Measurements from ENCODE around the gene PRDM12. TPM values are rescaled to one million over a fixed set of nuclear protein-coding genes. Genes with fewer than 3 reads are reported as not detected.

PRDM12 gene
- total and polyA plus RNA-seq, 2 donors from 2014 or later: not detected

DNA sequence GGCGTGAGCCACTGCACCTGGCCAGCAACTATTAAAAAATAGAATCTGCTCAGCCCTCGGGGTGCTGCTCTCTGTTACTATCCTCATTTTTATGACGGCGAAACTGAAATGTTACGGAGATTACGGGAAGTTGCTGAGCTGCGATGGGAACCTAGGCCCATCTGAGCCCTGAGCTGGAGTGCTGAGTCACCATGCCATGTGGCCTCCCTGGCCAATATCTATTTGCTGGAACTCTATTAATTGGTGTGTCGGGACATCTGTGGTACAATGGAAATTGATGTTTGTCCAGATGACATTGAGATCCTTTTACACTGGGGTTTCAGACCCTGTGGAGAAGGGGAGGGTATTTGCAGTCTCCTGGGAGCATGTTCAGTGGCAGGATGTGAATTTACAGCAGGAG lies 8.1 kb downstream of the PRDM12 start:
- H3K4me3 ChIP-seq (ENCODE audit: low read length in 3 of 3): no peak overlapping the region
- no peaks in the 10 kb centered on the region for H3K36me3 ChIP-seq (ENCODE audit: control insufficient read depth in 2 of 3, insufficient read depth in 3 of 3, low read length in 3 of 3)
- FAIRE-seq (no peak), DNase-seq (no peak)
- no peak overlapping the region for H3K9ac ChIP-seq (ENCODE audit: low read length in 3 of 3)
- intact Hi-C loops (cut with DNase I): no loop called here
- no peaks in the 10 kb centered on the region for H3K4me1 ChIP-seq (ENCODE audit: control insufficient read depth in 2 of 3, insufficient read depth in 2 of 3, low read depth in 1 of 3, low read length in 3 of 3)
- peaks cover 8% of the 10 kb centered on the region for H3K27me3 ChIP-seq (ENCODE audit: control insufficient read depth, insufficient read depth, low read length)
- TF ChIP-seq CTCF (IDR thresholded peaks at IDR 0.05; ENCODE audit: borderline replicate concordance, extremely low read depth, insufficient read depth): no peak
- no peak overlapping the region for H3K27ac ChIP-seq (ENCODE audit: low read depth in 2 of 2, low read length in 2 of 2)
- no peaks in the 10 kb centered on the region for H3K9me3 ChIP-seq (ENCODE audit: control insufficient read depth in 2 of 3, insufficient read depth in 1 of 3, low read length in 3 of 3)

DNA sequence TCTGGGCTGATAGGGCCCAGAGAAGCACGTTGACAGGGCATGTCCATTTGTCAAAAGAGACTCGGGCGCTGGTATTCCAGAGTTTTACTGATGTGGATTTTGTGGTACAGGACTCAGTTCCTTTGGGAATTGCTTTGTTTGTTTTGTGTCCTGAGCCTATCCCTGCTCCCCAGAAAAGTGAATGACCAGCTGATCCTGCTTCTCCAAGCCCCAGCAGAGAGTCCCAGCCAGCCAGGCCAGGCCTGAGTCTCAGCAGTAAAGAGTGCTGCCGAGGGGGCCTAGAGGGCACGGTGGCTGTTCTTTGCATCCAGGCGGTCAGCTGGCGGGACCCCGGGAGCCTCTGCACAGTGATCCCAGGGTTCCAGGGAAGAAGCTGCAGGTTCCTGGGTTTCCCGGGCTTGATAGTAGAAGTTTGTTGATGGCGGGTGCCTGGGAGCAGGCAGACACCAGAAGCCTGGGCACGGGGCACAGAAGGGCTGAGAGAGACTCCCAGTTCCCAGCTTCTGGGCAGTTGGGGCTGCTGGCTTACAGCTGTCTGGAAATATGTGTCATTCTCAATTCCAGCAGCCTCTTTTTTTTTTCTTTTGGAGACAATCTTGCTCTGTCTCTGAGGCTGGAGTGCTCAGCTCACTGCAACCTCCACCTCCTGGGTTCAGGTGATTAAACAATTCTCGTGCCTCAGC lies 8.7 kb downstream of the PRDM12 start:
- Histone ChIP-seq H3K27me3 (ENCODE audit: control insufficient read depth, insufficient read depth, low read length) (peaks cover 2% of the 10 kb centered on the region), H3K9ac (ENCODE audit: low read length in 3 of 3) (no peak overlapping the region), H3K9me3 (ENCODE audit: control insufficient read depth in 2 of 3, insufficient read depth in 1 of 3, low read length in 3 of 3) (no peaks in the 10 kb centered on the region), H3K4me3 (ENCODE audit: low read length in 3 of 3) (no peak overlapping the region), H3K4me1 (ENCODE audit: control insufficient read depth in 2 of 3, insufficient read depth in 2 of 3, low read depth in 1 of 3, low read length in 3 of 3) (no peaks in the 10 kb centered on the region), H3K36me3 (ENCODE audit: control insufficient read depth in 2 of 3, insufficient read depth in 3 of 3, low read length in 3 of 3) (no peaks in the 10 kb centered on the region), H3K27ac (ENCODE audit: low read depth in 2 of 2, low read length in 2 of 2) (no peak overlapping the region)
- TF ChIP-seq CTCF (IDR thresholded peaks at IDR 0.05; ENCODE audit: borderline replicate concordance, extremely low read depth, insufficient read depth): no peak
- FAIRE-seq (no peak), DNase-seq (no peak)
- intact Hi-C loops (cut with DNase I): no loop called here

DNA sequence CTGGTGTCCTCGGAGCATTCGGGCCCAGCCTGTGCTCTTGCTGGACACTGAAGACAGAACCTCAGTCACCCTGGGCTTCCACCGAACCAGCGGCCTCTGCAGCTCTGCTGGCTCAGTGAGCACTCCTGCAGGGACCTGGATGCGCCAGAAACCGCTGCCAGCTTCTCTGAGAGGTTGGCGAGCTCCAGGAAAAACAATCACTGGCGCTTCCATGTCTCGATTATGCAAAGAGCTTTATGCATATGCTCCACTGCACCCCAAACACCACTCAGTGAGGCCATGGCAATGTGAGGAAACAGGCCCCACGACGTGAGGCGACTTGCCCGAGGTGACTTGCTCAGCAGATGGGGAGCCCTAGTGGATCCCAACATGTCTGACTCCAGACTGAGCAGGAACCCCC lies 11.0 kb downstream of the PRDM12 start:
- Histone ChIP-seq H3K4me3 (ENCODE audit: low read length in 3 of 3) (no peak overlapping the region), H3K9me3 (ENCODE audit: control insufficient read depth in 2 of 3, insufficient read depth in 1 of 3, low read length in 3 of 3) (no peaks in the 10 kb centered on the region), H3K9ac (ENCODE audit: low read length in 3 of 3) (no peak overlapping the region), H3K4me1 (ENCODE audit: control insufficient read depth in 2 of 3, insufficient read depth in 2 of 3, low read depth in 1 of 3, low read length in 3 of 3) (no peaks in the 10 kb centered on the region), H3K27me3 (ENCODE audit: control insufficient read depth, insufficient read depth, low read length) (no peaks in the 10 kb centered on the region), H3K27ac (ENCODE audit: low read depth in 2 of 2, low read length in 2 of 2) (no peak overlapping the region), H3K36me3 (ENCODE audit: control insufficient read depth in 2 of 3, insufficient read depth in 3 of 3, low read length in 3 of 3) (no peaks in the 10 kb centered on the region)
- intact Hi-C loops (cut with DNase I): no loop called here
- no peak for FAIRE-seq
- no peak for DNase-seq
- no peak for TF ChIP-seq CTCF (IDR thresholded peaks at IDR 0.05; ENCODE audit: borderline replicate concordance, extremely low read depth, insufficient read depth)

- peaks cover 4% of the 10 kb centered on the region for H3K27me3 ChIP-seq (ENCODE audit: control insufficient read depth, insufficient read depth, low read length)
- H3K4me1 ChIP-seq (ENCODE audit: control insufficient read depth in 2 of 3, insufficient read depth in 2 of 3, low read depth in 1 of 3, low read length in 3 of 3): peaks cover 0 to 9% (median 2%) of the 10 kb centered on the region in 3 donors
- no peak overlapping the region for H3K4me3 ChIP-seq (ENCODE audit: low read length in 3 of 3)
- no peak for DNase-seq
- H3K9ac ChIP-seq (ENCODE audit: low read length in 3 of 3): no peak overlapping the region
- no peaks in the 10 kb centered on the region for H3K36me3 ChIP-seq (ENCODE audit: control insufficient read depth in 2 of 3, insufficient read depth in 3 of 3, low read length in 3 of 3)
- no peak for FAIRE-seq
- H3K27ac ChIP-seq (ENCODE audit: low read depth in 2 of 2, low read length in 2 of 2): no peak overlapping the region
- no peaks in the 10 kb centered on the region for H3K9me3 ChIP-seq (ENCODE audit: control insufficient read depth in 2 of 3, insufficient read depth in 1 of 3, low read length in 3 of 3)
- intact Hi-C loops (cut with DNase I): no loop called here
- no peak for TF ChIP-seq CTCF (IDR thresholded peaks at IDR 0.05; ENCODE audit: borderline replicate concordance, extremely low read depth, insufficient read depth)
Observed at GRCh38 chr9:130677252-130677651, 12.9 kb downstream of the PRDM12 start.
